GM23338 (cell line): ENCODE measurements around the gene CHRNB2. TPM values are rescaled to one million over a fixed set of nuclear protein-coding genes. Genes with fewer than 3 reads are reported as not detected.

Experiments used
- ATAC-seq: fragments of 200-7000 bp; cut with Tn5 transposase; 3 replicates; pipeline ENCODE4 v1.9.1; 2020
- DNase-seq: peaks from one replicate; pipeline ENCODE4 v3.0.0-alpha.2; 2015; ENCODE audit warnings: low spot score
- H2AFZ ChIP-seq: fragments of 200-600 bp; sonication (generic); 2 replicates; pipeline ENCODE4 v1.8.0; 2016; ENCODE audit warnings: antibody characterized with exemption, mild to moderate bottlenecking, moderate library complexity
- H3F3A ChIP-seq: fragments of 200-600 bp; sonication (generic); replicated peaks from 2 replicates; pipeline ENCODE4 v1.8.0; 2017; ENCODE audit warnings: antibody characterized with exemption, mixed run types, low read depth
- H3K27ac ChIP-seq: fragments of 200-600 bp; sonication (generic); 2 replicates; pipeline ENCODE4 v1.6.1; 2016; ENCODE audit warnings: low read depth
- H3K27me3 ChIP-seq: fragments of 200-600 bp; sonication (generic); 2 replicates; pipeline ENCODE4 v1.8.0; 2016; ENCODE audit warnings: mild to moderate bottlenecking, mixed run types, moderate library complexity; ENCODE audit not compliant: insufficient read depth
- H3K36me3 ChIP-seq: fragments of 200-600 bp; sonication (generic); 2 replicates; pipeline ENCODE4 v1.8.0; 2016; ENCODE audit warnings: mild to moderate bottlenecking; ENCODE audit not compliant: insufficient read depth
- H3K4me1 ChIP-seq: fragments of 200-600 bp; sonication (generic); 2 replicates; pipeline ENCODE4 v1.8.0; 2016; ENCODE audit warnings: mild to moderate bottlenecking, moderate library complexity; ENCODE audit not compliant: insufficient read depth
- H3K4me2 ChIP-seq: fragments of 200-600 bp; sonication (generic); 2 replicates; pipeline ENCODE4 v1.7.1; 2017; ENCODE audit warnings: mixed run types
- H3K4me3 ChIP-seq: fragments of 200-600 bp; sonication (generic); 2 replicates; pipeline ENCODE4 v1.6.1; 2016; ENCODE audit warnings: mixed run types
- H3K79me2 ChIP-seq: fragments of 200-600 bp; sonication (generic); replicated peaks from 2 replicates; pipeline ENCODE4 v1.8.0; 2017; ENCODE audit warnings: mild to moderate bottlenecking; ENCODE audit not compliant: insufficient read depth
- H3K9me2 ChIP-seq: fragments of 200-600 bp; sonication (generic); 2 replicates; pipeline ENCODE4 v1.8.0; 2017; ENCODE audit not compliant: insufficient read depth
- H4K20me1 ChIP-seq: fragments of 200-600 bp; sonication (generic); replicated peaks from 2 replicates; pipeline ENCODE4 v1.8.0; 2017; ENCODE audit warnings: mild to moderate bottlenecking; ENCODE audit not compliant: insufficient read depth
- H3K27ac Mint-ChIP-seq: 2 replicates; pipeline ENCODE4 v1.8.0; 2020; ENCODE audit warnings: inconsistent platforms, mild to moderate bottlenecking, moderate library complexity, mixed read lengths
- H3K27me3 Mint-ChIP-seq: 3 replicates; pipeline ENCODE4 v1.8.0; 2022; ENCODE audit warnings: low read depth, mild to moderate bottlenecking, moderate library complexity, mixed read lengths, inconsistent platforms; ENCODE audit not compliant: insufficient read depth, poor library complexity
- H3K36me3 Mint-ChIP-seq: 3 replicates; pipeline ENCODE4 v1.8.0; 2021; ENCODE audit warnings: low read depth, mild to moderate bottlenecking, inconsistent platforms, moderate library complexity, mixed read lengths
- H3K4me1 Mint-ChIP-seq: 3 replicates; pipeline ENCODE4 v1.8.0; 2020; ENCODE audit warnings: mild to moderate bottlenecking, inconsistent platforms, mixed read lengths
- H3K4me3 Mint-ChIP-seq: 3 replicates; pipeline ENCODE4 v1.8.0; 2021; ENCODE audit warnings: moderate library complexity, mild to moderate bottlenecking, inconsistent platforms, mixed read lengths
- H3K9me3 Mint-ChIP-seq: 3 replicates; pipeline ENCODE4 v1.8.0; 2020; ENCODE audit warnings: moderate library complexity, mild to moderate bottlenecking, inconsistent platforms, mixed read lengths
- CREB1 ChIP-seq: fragments of 250-450 bp; sonication (Bioruptor Pico); IDR thresholded peaks from 2 replicates; pipeline ENCODE4 v1.5.0; 2020; ENCODE audit warnings: low read depth, mild to moderate bottlenecking, moderate library complexity
- CTCF ChIP-seq, 2 experiments: fragments of 200-600 bp in 1 of 2; sonication (generic) in 1 of 2; conservative IDR thresholded peaks; 2 replicates each; pipeline versions ENCODE4 v1.5.1 to v1.6.1; 2016 to 2017; ENCODE audit warnings: antibody characterized with exemption in 2 of 2, low read depth in 2 of 2, mild to moderate bottlenecking in 2 of 2, moderate library complexity in 1 of 2
- ETS1 ChIP-seq: IDR thresholded peaks from 2 replicates; pipeline ENCODE4 v1.6.1; 2016; ENCODE audit warnings: antibody characterized with exemption
- EZH2phosphoT487 ChIP-seq: fragments of 200-600 bp; sonication (generic); IDR thresholded peaks from one replicate; pipeline ENCODE4 v1.8.1; 2018; ENCODE audit warnings: antibody characterized with exemption; ENCODE audit not compliant: unreplicated experiment
- JUNB ChIP-seq: IDR thresholded peaks from one replicate; pipeline ENCODE4 v1.6.1; 2016; ENCODE audit warnings: antibody characterized with exemption; ENCODE audit not compliant: unreplicated experiment
- NANOG ChIP-seq: IDR thresholded peaks from 2 replicates; pipeline ENCODE4 v1.6.1; 2016; ENCODE audit warnings: antibody characterized with exemption, borderline replicate concordance
- POLR2AphosphoS5 ChIP-seq: IDR thresholded peaks from 2 replicates; pipeline ENCODE4 v1.6.1; 2016; ENCODE audit warnings: antibody characterized with exemption, low read depth
- REST ChIP-seq: IDR thresholded peaks from one replicate; pipeline ENCODE4 v1.6.1; 2018; ENCODE audit warnings: antibody characterized with exemption; ENCODE audit not compliant: unreplicated experiment
- STAT1 ChIP-seq: IDR thresholded peaks from one replicate; pipeline ENCODE4 v1.6.1; 2016; ENCODE audit warnings: antibody characterized with exemption; ENCODE audit not compliant: unreplicated experiment
- ZNF114 ChIP-seq: fragments of 250-450 bp; sonication (Bioruptor Pico); IDR thresholded peaks from 2 replicates; pipeline ENCODE4 v1.5.0; 2020; ENCODE audit warnings: mild to moderate bottlenecking, moderate library complexity
- polyA plus RNA-seq: library from polyadenylated mRNA; unstranded; fragments of >200 nt; fragmentation: Nextera tagmentation; extraction: Ambion mirVana; gene quantifications from 2 replicates; pipeline ENCODE4 v1.2.1, GENCODE V29; 2016
- total RNA-seq: library from RNA; depleted of rRNA; stranded (reverse); fragments of >200 nt; shearing (Covaris generic); gene quantifications from 2 replicates; pipeline ENCODE4 v1.2.3, GENCODE V29; 2014

Gene CHRNB2
- total and polyA plus RNA-seq, 2 experiments from 2014 or later, result 0.73 to 3.6 TPM

GRCh38 chr1:154573168-154573510 lies 5.6 kb downstream of the CHRNB2 start:
- ATAC-seq (no peak), DNase-seq (no peak)
- peaks cover 34% of the 10 kb centered on the region for H3K4me1 Mint-ChIP-seq
- Histone ChIP-seq H3K9me2 (no peaks in the 10 kb centered on the region), H3K27ac (no peak overlapping the region), H3K4me3 (no peak overlapping the region), H2AFZ (no peak overlapping the region), H3K4me2 (no peak overlapping the region), H3F3A (0 out of 2 replicates have a peak, but pooled peaks cover 2% of the 10 kb centered on the region), H3K36me3 (no peaks in the 10 kb centered on the region), H3K4me1 (peaks cover 10% of the 10 kb centered on the region), H3K27me3 (0 out of 2 replicates have a peak, but pooled peaks cover 4% of the 10 kb centered on the region), H3K79me2 (no peaks in the 10 kb centered on the region), H4K20me1 (peaks cover 4% of the 10 kb centered on the region; the same call in 1 of the 2 replicates)
- H3K9me3 Mint-ChIP-seq, result no peaks in the 10 kb centered on the region
- H3K36me3 Mint-ChIP-seq, result peaks cover 14% of the 10 kb centered on the region; the same call in 2 of the 3 replicates
- no peak overlapping the region for H3K27ac Mint-ChIP-seq
- no peak overlapping the region for H3K4me3 Mint-ChIP-seq
- TF ChIP-seq JUNB, result no peak
- H3K27me3 Mint-ChIP-seq, result peaks cover 29% of the 10 kb centered on the region

GRCh38 chr1:154574716-154575115 lies 7.1 kb downstream of the CHRNB2 start:
- H3K27ac ChIP-seq, result no peak overlapping the region
- Mint-ChIP-seq H3K4me3 (no peak overlapping the region), H3K27me3 (peaks cover 31% of the 10 kb centered on the region), H3K36me3 (peaks cover 26% of the 10 kb centered on the region), H3K9me3 (no peaks in the 10 kb centered on the region), H3K27ac (no peak overlapping the region), H3K4me1 (peaks cover 28% of the 10 kb centered on the region)
- no peak overlapping the region for H2AFZ ChIP-seq
- H3K4me3 ChIP-seq, result no peak overlapping the region
- H3F3A ChIP-seq, result no peaks in the 10 kb centered on the region
- H3K4me2 ChIP-seq, result no peak overlapping the region
- H3K79me2 ChIP-seq, result no peaks in the 10 kb centered on the region
- TF ChIP-seq ETS1, result no peak
- TF ChIP-seq CTCF (conservative IDR thresholded peaks at IDR 0.05; ENCODE audit: low read depth in 2 of 2), result no peak
- TF ChIP-seq CREB1 (CRISPR knock-in tag), result no peak
- no peak for TF ChIP-seq JUNB
- TF ChIP-seq ZNF114 (CRISPR knock-in tag), result no peak
- no peak for TF ChIP-seq EZH2phosphoT487
- no peak for TF ChIP-seq REST
- no peak for TF ChIP-seq STAT1
- no peak for TF ChIP-seq POLR2AphosphoS5
- no peak for TF ChIP-seq NANOG
- ATAC-seq (no peak), DNase-seq (no peak)
- no peaks in the 10 kb centered on the region for H3K9me2 ChIP-seq
- 0 out of 2 replicates have a peak, but pooled peaks cover 4% of the 10 kb centered on the region for H3K36me3 ChIP-seq
- H4K20me1 ChIP-seq, result peaks cover 4% of the 10 kb centered on the region; the same call in 1 of the 2 replicates
- H3K27me3 ChIP-seq, result no peaks in the 10 kb centered on the region
- peaks cover 7% of the 10 kb centered on the region; the same call in 1 of the 2 replicates for H3K4me1 ChIP-seq
